ENCODE measurements around the gene ZC3HAV1L.

- TF ChIP-seq GLIS3 (CRISPR knock-in tag; IDR thresholded peaks at IDR 0.05) = no peak
- no peak for TF ChIP-seq ZFP3 (CRISPR knock-in tag; IDR thresholded peaks at IDR 0.05)
Measured at GRCh38 chr7:139018910-139019309, 16.9 kb downstream of the ZC3HAV1L start.
